GM21717 (cell line): ENCODE measurements around the gene SOX2.
A peak's percentile ranks its signal among the peaks of the same experiment; 100 is the strongest.

Experiments used
- ATAC-seq: cut with Tn5 transposase; IDR thresholded peaks from one replicate; pipeline ENCODE4 v1.9.1; 2021; ENCODE audit warnings: mild to moderate bottlenecking, moderate library complexity; ENCODE audit not compliant: unreplicated experiment

Gene SOX2

GRCh38 chr3:181704421-181705085, 7.2 kb upstream of the SOX2 start:
- no peak for ATAC-seq

- no peak for ATAC-seq
These were observed 6.6 kb upstream of the SOX2 start for GRCh38 chr3:181705086-181705480.

GRCh38 chr3:181707980-181708379, 3.7 kb upstream of the SOX2 start:
- no peak for ATAC-seq

- ATAC-seq, result peak; percentile 53
These were observed 2.0 kb upstream of the SOX2 start for GRCh38 chr3:181709537-181710279.

- ATAC-seq, result no peak
These were observed 1.1 kb upstream of the SOX2 start for GRCh38 chr3:181710345-181711291.

- ATAC-seq, result no peak
These were observed 464 bp downstream of the SOX2 start for GRCh38 chr3:181712226-181712552.

GRCh38 chr3:181712553-181713279, 991 bp downstream of the SOX2 start:
- no peak for ATAC-seq

GRCh38 chr3:181713280-181713647, 1.5 kb downstream of the SOX2 start:
- ATAC-seq, result no peak

GRCh38 chr3:181713676-181714612, 2.2 kb downstream of the SOX2 start:
- no peak for ATAC-seq

- ATAC-seq, result no peak
These were observed 4.0 kb downstream of the SOX2 start for GRCh38 chr3:181715571-181716340.

GRCh38 chr3:181716966-181717365, 5.2 kb downstream of the SOX2 start:
- ATAC-seq, result no peak

GRCh38 chr3:181717549-181718171, 5.9 kb downstream of the SOX2 start:
- no peak for ATAC-seq

- ATAC-seq, result no peak
These were observed 6.6 kb downstream of the SOX2 start for GRCh38 chr3:181718369-181718768.

GRCh38 chr3:181718987-181719911, 7.5 kb downstream of the SOX2 start:
- ATAC-seq, result no peak

GRCh38 chr3:181719991-181720680, 8.4 kb downstream of the SOX2 start:
- no peak for ATAC-seq

- no peak for ATAC-seq
These were observed 9.5 kb downstream of the SOX2 start for GRCh38 chr3:181721046-181721875.
